ENCODE results near the gene CXXC5. TPM values are rescaled to one million over a fixed set of nuclear protein-coding genes. Genes with fewer than 3 reads are reported as not detected.
A peak's percentile ranks its signal among the peaks of the same experiment; 100 is the strongest.

The CXXC5 gene
- total and polyA plus RNA-seq, 9 of the 15 experiments (the other 6 are each of a cell fraction or from before 2014, with no cell fraction given): 1.9 to 123 (median 45.8) TPM

- TF ChIP-seq, protein P1, sequence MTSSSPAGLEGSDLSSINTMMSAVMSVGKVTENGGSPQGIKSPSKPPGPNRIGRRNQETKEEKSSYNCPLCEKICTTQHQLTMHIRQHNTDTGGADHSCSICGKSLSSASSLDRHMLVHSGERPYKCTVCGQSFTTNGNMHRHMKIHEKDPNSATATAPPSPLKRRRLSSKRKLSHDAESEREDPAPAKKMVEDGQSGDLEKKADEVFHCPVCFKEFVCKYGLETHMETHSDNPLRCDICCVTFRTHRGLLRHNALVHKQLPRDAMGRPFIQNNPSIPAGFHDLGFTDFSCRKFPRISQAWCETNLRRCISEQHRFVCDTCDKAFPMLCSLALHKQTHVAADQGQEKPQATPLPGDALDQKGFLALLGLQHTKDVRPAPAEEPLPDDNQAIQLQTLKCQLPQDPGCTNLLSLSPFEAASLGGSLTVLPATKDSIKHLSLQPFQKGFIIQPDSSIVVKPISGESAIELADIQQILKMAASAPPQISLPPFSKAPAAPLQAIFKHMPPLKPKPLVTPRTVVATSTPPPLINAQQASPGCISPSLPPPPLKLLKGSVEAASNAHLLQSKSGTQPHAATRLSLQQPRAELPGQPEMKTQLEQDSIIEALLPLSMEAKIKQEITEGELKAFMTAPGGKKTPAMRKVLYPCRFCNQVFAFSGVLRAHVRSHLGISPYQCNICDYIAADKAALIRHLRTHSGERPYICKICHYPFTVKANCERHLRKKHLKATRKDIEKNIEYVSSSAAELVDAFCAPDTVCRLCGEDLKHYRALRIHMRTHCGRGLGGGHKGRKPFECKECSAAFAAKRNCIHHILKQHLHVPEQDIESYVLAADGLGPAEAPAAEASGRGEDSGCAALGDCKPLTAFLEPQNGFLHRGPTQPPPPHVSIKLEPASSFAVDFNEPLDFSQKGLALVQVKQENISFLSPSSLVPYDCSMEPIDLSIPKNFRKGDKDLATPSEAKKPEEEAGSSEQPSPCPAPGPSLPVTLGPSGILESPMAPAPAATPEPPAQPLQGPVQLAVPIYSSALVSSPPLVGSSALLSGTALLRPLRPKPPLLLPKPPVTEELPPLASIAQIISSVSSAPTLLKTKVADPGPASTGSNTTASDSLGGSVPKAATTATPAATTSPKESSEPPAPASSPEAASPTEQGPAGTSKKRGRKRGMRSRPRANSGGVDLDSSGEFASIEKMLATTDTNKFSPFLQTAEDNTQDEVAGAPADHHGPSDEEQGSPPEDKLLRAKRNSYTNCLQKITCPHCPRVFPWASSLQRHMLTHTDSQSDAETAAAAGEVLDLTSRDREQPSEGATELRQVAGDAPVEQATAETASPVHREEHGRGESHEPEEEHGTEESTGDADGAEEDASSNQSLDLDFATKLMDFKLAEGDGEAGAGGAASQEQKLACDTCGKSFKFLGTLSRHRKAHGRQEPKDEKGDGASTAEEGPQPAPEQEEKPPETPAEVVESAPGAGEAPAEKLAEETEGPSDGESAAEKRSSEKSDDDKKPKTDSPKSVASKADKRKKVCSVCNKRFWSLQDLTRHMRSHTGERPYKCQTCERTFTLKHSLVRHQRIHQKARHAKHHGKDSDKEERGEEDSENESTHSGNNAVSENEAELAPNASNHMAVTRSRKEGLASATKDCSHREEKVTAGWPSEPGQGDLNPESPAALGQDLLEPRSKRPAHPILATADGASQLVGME (CRISPR knock-in tag; IDR thresholded peaks at IDR 0.05): no peak
- TF ChIP-seq TRIM24 (IDR thresholded peaks at IDR 0.05) (no peak), KLF10 (CRISPR knock-in tag; IDR thresholded peaks at IDR 0.05) (no peak), PHB2 (IDR thresholded peaks at IDR 0.05; ENCODE audit: low read depth) (no peak), GATAD2B (IDR thresholded peaks at IDR 0.05; ENCODE audit: borderline replicate concordance) (no peak; the same call in 1 of the 2 replicates), CBFA2T3 (IDR thresholded peaks at IDR 0.05) (no peak), DLX4 (CRISPR knock-in tag; IDR thresholded peaks at IDR 0.05) (no peak), IRF9 (tag; IDR thresholded peaks at IDR 0.05) (no peak), EZH2 (IDR thresholded peaks at IDR 0.05; ENCODE audit: borderline replicate concordance, low read depth, low read length) (no peak), KLF16 (IDR thresholded peaks at IDR 0.05) (no peak), ARID2 (IDR thresholded peaks at IDR 0.05) (no peak), TCF3 (CRISPR knock-in tag; IDR thresholded peaks at IDR 0.05) (no peak), KDM4B (IDR thresholded peaks at IDR 0.05; ENCODE audit: borderline replicate concordance in 2 of 2, low read depth in 1 of 2) (no peak), ZBED1 (IDR thresholded peaks at IDR 0.05) (no peak), ZNF12 (CRISPR knock-in tag; IDR thresholded peaks at IDR 0.05) (peak; percentile 69; the same call in 1 of the 2 replicates)
- TF ChIP-seq, protein P2, sequence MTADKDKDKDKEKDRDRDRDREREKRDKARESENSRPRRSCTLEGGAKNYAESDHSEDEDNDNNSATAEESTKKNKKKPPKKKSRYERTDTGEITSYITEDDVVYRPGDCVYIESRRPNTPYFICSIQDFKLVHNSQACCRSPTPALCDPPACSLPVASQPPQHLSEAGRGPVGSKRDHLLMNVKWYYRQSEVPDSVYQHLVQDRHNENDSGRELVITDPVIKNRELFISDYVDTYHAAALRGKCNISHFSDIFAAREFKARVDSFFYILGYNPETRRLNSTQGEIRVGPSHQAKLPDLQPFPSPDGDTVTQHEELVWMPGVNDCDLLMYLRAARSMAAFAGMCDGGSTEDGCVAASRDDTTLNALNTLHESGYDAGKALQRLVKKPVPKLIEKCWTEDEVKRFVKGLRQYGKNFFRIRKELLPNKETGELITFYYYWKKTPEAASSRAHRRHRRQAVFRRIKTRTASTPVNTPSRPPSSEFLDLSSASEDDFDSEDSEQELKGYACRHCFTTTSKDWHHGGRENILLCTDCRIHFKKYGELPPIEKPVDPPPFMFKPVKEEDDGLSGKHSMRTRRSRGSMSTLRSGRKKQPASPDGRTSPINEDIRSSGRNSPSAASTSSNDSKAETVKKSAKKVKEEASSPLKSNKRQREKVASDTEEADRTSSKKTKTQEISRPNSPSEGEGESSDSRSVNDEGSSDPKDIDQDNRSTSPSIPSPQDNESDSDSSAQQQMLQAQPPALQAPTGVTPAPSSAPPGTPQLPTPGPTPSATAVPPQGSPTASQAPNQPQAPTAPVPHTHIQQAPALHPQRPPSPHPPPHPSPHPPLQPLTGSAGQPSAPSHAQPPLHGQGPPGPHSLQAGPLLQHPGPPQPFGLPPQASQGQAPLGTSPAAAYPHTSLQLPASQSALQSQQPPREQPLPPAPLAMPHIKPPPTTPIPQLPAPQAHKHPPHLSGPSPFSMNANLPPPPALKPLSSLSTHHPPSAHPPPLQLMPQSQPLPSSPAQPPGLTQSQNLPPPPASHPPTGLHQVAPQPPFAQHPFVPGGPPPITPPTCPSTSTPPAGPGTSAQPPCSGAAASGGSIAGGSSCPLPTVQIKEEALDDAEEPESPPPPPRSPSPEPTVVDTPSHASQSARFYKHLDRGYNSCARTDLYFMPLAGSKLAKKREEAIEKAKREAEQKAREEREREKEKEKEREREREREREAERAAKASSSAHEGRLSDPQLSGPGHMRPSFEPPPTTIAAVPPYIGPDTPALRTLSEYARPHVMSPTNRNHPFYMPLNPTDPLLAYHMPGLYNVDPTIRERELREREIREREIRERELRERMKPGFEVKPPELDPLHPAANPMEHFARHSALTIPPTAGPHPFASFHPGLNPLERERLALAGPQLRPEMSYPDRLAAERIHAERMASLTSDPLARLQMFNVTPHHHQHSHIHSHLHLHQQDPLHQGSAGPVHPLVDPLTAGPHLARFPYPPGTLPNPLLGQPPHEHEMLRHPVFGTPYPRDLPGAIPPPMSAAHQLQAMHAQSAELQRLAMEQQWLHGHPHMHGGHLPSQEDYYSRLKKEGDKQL (CRISPR knock-in tag; IDR thresholded peaks at IDR 0.05; ENCODE audit: borderline replicate concordance): peak; percentile 53; the same call in 1 of the 2 replicates
Measured at GRCh38 chr5:139710319-139711066, 62.3 kb downstream of the CXXC5 start (continued).

Measured in K562 (cell line).